Right ventricle myocardium inferior (tissue), 1 donor: Measurements from ENCODE around the gene LDLRAD4. TPM values are rescaled to one million over a fixed set of nuclear protein-coding genes. Genes with fewer than 3 reads are reported as not detected.

Experiments
- ATAC-seq: fragments of 200-7000 bp; cut with Tn5 transposase; one replicate; pipeline ENCODE4 v1.9.1; 2020; ENCODE audit warnings: mild to moderate bottlenecking, moderate library complexity
- DNase-seq: peaks from one replicate; pipeline ENCODE4 v3.0.0; 2021; ENCODE audit errors: missing footprints
- intact Hi-C: fragments of 100-400 bp; cut with DNase I; formaldehyde crosslinking; loops from one replicate; pipeline ENCODE4 v1.11.0; 2022
- total RNA-seq: library from RNA; stranded (reverse); fragmentation: NEBNext Ultra II Directional; extraction: Animal tissue kit (Norgen Biotek cat#: 25700); gene quantifications from one replicate; pipeline ENCODE4 v1.2.1, GENCODE V29; 2021
- donor health status: DM: no; HTN: yes; CAD: no; lungs with severe emphysema.

The LDLRAD4 gene
- total RNA-seq, 1 donor from 2014 or later: 29.6 TPM

- no peak for DNase-seq
- intact Hi-C loops: no loop called here
- ATAC-seq: no peak
Measured at GRCh38 chr18:13198701-13199100, 19.9 kb upstream of the LDLRAD4 start.

GRCh38 chr18:13199169-13199568 is 19.4 kb upstream of the LDLRAD4 start:
- no peak for ATAC-seq
- no peak for DNase-seq
- intact Hi-C loops: no loop called here

DNA sequence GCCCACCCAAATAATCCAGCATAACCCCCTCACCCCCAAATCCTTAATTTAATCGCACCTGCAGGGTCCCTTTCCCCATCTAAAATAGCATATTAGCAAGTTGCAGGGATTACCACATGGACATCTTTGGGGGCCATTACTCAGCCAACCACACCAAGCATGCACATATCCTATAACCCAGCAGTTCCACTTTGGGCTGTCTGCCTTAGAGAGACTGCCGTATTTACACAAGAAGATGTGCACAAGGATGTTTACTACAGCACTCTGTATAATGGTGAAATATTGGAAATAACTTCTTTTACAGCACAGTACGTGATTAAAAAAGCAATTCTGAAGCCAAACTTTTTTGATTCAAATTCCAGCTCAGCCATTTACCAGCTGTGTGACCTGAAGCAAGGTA is 17.3 kb upstream of the LDLRAD4 start:
- no peak for ATAC-seq
- DNase-seq: no peak
- intact Hi-C loops: no loop called here

- no peak for ATAC-seq
Measured at GRCh38 chr18:13202571-13202970, 16.0 kb upstream of the LDLRAD4 start.

GRCh38 chr18:13206301-13206700 is 12.3 kb upstream of the LDLRAD4 start:
- no peak for DNase-seq
- intact Hi-C loops: no loop called here
- no peak for ATAC-seq

More at GRCh38 chr18:13202571-13202970, 16.0 kb upstream of the LDLRAD4 start:
- intact Hi-C loops: no loop called here
- DNase-seq: no peak

DNA sequence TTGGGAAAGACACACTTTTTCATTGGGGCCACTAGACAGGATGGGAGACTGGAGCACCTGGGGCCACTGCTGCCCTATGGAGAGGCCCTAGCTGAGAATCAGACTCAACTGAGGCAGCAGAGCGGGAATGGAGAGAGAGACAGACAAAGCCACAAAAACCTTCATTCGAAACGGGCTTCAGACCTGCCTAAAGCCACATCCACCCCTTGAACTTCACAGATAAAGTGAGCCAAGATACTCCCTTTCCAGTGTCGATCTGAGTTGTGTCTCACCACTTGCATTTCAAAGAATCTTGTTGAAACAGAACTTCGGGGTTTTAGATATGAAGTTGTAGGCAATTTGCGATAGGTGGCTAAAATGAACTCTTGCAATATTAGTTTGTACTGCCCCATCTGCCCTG is 11.3 kb upstream of the LDLRAD4 start:
- intact Hi-C loops: no loop called here
- ATAC-seq (no peak), DNase-seq (no peak)

GRCh38 chr18:13211534-13211933 is 7.0 kb upstream of the LDLRAD4 start:
- no peak for ATAC-seq
- no peak for DNase-seq
- intact Hi-C loops: no loop called here

DNA sequence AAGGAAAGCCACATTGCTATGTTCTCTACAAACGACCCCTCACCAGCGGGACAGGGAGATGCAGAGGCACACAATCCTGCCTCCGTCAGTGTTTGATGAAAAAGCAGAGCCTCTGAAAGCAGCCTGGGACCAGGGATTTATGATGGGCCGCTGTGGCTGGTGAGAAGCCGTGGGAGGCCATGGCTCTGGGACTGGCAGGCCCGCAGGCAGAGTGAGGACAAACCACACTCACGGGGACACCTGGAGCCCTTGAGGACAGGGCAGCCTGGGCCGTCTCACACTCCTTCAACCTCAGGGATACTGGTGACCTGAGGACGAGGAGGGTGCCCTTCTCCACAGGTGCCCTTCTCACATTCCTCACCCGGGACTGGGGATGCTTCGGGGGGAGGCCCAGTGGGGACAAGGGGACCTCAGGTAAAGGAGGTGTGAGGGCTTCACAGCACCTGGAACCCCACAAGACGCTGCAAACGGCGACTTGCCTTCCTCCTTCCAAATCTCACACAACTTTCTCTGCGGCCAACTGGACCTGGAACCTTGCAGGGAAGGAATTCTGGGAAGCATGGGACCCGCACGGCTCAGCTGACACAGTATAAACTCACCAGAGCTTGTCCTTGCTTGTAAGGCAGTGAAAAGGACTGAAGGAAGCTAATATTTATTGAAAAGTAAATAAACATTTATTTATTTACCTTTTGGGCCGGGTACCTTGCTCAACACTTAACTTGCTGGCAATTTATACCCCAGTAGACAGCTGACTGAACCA is 5.3 kb upstream of the LDLRAD4 start:
- intact Hi-C loops: no loop called here
- DNase-seq: no peak
- no peak for ATAC-seq

DNA sequence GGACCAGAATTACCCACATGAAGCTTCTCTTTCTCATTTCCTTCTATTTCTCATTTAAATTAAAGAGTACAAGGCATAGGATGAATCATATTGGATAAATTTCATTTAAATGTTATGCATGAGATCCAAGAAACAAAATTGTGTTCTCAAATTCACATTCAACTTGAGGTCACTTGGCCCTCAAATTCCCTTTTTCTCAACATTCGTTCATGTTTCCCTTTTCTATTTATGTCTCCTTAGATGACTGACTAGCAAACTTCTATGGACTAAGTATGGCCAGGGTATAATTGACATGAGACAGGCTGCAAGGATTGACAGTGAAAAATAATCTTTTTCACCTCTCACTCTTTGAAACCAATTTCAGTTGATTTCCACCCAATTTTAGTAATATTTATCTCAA is 4.0 kb upstream of the LDLRAD4 start:
- DNase-seq: no peak
- no peak for ATAC-seq
- intact Hi-C loops: loop anchor here (5.0 kb wide), 1 partner anchor 403 kb away; no protein-coding TSS in a partner anchor

DNA sequence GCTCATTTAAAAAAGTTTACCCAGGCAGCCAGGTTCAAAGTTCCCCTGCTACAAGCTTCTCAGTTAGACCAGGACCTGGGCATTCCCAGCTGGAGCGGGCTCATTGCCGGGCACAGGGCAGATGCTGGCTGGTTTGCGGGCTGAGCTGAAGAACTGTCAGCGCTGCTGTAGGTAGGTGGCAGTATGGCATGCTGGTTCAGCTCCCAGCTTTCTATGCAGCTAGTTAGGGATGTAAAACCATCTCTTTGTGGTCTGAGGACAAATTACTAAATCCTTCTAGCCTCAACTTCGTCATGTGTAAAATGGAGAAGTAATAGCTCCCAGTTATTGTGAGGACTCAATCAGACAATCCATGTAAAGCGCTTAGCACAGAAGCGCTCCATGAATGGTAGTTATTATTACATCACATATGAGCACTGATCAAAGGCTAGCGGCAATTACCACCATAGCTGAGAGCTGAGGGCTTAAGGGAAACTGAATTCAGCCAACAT is 2.4 kb upstream of the LDLRAD4 start:
- intact Hi-C loops: loop anchor here (1.0 to 5.0 kb wide), 4 partner anchors 314 to 511 kb away; partner anchors contain the start of genes FAM210A and RNMT
- ATAC-seq (peak; percentile 73), DNase-seq (peak; percentile 78)

DNA sequence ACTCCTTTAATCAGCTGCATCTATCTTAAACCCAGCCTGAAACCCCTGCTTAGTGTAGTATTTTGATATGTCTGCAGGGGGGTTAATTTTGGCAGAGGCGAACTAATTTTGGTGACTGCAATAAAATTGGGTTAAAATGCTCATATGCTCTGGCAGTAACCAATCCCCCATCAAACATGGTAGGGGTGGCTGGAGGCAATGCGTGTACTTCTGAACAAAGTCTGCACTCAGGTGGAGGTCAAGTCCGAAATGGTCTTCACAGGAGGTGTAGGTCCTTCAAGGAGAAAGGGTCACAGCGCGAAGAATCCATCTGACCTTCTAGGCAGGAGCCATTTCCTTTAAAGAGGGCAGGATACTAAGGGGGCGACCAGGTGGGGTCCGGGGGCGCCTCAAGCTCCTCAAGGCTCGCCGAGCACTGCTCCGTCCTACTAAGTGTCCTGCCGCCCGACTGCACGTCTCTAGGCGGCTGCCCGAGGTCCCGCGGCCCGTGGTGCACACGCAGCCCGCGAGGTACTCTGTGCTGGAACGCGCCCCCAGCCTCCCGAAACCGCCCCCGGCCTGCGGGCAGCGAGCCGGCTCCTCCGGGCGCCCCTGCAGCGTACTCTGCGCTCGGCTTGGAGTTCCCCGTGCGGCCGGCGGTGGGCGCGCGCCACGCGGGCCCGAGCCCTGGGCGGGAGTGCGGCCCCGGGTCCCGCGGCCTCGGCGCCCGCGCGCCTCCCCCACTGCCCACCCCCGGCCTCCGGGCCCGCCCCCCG is 1.7 kb upstream of the LDLRAD4 start:
- intact Hi-C loops: loop anchor here (1.0 to 5.0 kb wide), 4 partner anchors 313 to 510 kb away; partner anchors contain the start of genes FAM210A and RNMT
- DNase-seq (no peak), ATAC-seq (peak; percentile 63)

DNA sequence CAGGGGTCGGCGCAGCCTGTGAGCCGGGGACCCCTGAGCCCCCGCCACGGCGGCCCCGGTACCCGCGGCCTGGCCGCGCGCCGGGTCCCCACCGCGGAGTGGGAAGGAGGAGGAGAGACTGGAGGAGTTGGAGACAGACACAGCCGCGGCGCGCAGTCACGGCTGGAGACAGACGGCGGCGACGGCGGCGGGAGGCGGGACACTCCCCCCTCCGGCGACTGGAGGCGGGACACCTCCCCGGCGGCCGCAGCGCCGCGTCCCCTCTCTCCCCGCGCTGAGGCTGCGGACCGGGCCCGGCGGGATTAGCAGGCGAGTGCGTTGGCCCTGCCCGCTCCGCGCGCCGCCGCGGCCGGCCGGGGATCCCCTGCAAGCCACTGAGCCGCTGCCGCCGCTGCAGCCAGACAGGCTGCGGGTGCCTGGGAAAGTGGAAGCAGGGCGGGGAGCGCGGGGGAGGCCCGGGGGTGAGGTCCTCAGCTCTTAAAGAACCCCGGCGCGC is 1.0 kb upstream of the LDLRAD4 start:
- peak; percentile 45 for ATAC-seq
- intact Hi-C loops: loop anchor here (2.0 to 5.0 kb wide), 3 partner anchors 400 to 509 kb away; partner anchors contain the start of genes FAM210A and RNMT
- peak; percentile 86 for DNase-seq

DNA sequence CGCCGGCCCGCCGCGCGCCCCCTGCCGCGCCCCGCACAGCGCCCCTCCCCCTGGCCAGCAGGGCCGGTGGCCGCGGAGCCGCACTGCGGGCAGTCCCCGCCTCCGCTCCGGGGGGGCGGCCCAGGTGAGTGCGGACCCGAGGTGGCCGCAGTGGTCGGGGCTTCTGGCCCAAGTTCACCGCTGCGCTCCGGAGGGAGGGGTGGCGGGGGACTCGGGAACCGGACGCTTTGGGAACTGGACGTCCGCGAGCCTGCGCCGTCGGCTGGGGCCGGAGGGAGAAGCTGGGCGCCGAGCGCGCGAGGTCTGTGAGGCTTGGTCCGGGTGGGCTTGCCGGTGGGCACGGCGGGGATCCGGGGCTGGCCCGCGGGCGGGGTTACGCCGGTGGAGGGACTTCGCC is 591 bp upstream of the LDLRAD4 start:
- peak; percentile 5 for ATAC-seq
- intact Hi-C loops: loop anchor here (2.0 to 5.0 kb wide), 3 partner anchors 399 to 509 kb away; partner anchors contain the start of genes FAM210A and RNMT
- peak; percentile 70 for DNase-seq

DNA sequence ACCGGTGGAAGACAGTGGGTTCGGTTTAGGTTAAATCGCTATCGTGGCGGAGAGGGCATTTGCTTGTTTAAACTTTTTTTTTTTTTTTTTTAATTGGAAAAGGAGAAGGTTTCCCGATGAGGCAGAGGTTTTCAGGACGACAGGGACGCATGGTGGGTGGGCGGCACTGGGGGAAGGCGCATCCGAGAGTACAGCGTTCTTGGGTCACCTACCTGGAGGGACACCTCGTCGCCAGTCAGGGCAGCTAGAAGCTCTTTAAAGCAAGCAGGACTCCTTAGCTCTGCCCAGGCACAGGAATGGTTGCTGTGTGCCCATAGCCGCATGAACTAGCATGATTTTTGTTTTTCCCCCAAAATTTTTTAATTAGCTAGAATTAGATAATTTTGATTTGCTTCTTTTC is 437 bp downstream of the LDLRAD4 start:
- intact Hi-C loops: loop anchor here (5.0 kb wide), 1 partner anchor 398 kb away; no protein-coding TSS in a partner anchor
- DNase-seq (no peak), ATAC-seq (no peak)

- ATAC-seq (no peak), DNase-seq (no peak)
- intact Hi-C loops: loop anchor here (5.0 kb wide), 4 partner anchors 198 to 398 kb away; no protein-coding TSS in a partner anchor
Measured at GRCh38 chr18:13219593-13220159, 1.1 kb downstream of the LDLRAD4 start.

GRCh38 chr18:13220361-13220991 is 1.9 kb downstream of the LDLRAD4 start:
- intact Hi-C loops: loop anchor here (5.0 kb wide), 3 partner anchors 197 to 252 kb away; no protein-coding TSS in a partner anchor
- DNase-seq (no peak), ATAC-seq (peak; percentile 17)

DNA sequence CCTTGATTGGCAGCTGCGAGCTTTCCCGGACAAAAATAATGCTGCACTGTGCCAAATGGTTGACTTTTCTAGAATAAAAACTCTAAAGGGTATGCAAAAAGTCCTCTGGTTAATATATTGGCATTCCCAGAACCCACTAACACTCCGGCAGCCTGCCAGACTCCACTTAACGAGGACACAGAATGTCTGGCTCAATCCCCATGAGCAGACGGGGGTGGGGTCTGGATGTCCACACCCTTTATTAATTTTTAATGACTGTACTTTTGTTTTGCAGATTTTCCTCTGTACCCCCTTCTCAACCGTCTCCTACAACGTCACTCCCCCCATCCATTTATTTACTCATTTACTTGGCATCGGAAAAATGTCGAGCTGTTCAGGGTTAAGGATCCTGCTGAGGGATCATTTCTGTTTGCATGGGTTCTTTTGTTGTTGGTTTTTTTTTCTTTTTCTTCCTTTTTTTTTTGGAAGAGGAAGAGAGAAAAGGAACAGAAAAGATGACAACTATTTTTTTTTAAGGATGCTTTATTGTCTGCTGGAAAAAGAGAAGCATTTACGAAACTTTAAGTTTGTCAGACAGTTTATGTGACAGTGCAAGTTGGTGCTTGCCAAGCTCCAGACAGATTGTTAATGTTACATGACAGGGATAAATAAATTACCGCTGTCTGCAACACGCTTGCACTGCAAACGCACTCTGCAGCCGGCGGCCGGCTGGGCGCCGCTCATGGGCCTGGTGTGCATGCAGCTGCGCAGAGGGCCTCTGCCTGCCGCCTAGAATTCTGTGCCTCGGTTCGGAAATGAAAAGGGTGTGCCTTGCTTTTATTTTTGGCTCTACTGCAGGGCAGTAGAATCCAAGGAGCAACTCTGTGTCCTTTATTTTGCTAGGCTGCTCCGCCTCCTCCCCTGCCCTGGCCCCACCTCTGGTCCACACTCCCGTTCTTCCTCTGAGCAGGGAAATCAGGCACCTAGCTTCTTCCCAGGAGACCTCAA is 3.6 kb downstream of the LDLRAD4 start:
- intact Hi-C loops: loop anchor here (2.0 to 5.0 kb wide), 5 partner anchors 49 to 250 kb away; no protein-coding TSS in a partner anchor
- DNase-seq (peak; percentile 91), ATAC-seq (peak; percentile 54)
